ENCODE measurements around the gene HPDL. TPM values are rescaled to one million over a fixed set of nuclear protein-coding genes. Genes with fewer than 3 reads are reported as not detected.

HPDL gene
- total RNA-seq, 2 donors from 2014 or later, result 3.6 to 11.4 TPM

DNA sequence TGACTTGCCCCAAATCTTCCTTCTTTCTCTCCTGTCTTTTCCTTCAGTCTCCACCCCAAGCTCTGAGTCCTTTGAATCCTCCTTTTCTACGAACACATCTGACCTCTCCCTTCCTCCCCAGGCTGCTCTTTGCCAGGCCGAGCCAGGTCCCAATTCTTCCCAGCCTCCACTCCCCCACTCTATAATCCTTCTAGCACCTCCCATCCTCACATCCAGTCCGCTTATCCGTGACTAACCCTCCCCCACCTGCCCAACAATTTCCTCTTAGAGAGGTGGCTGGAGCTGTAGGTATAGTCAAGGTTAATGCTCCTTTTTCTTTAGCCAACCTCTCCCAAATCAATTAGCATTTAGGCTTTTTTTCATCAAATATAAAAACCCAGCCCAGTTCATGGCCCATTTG, 9.5 kb upstream of the HPDL start:
- no peak for DNase-seq
- ATAC-seq, result no peak
- intact Hi-C loops (cut with DNase I, micrococcal nuclease), result no loop called here

GRCh38 chr1:45319761-45320160, 6.9 kb upstream of the HPDL start:
- ATAC-seq, result no peak
- no peak for DNase-seq
- intact Hi-C loops (cut with DNase I, micrococcal nuclease), result no loop called here

DNA sequence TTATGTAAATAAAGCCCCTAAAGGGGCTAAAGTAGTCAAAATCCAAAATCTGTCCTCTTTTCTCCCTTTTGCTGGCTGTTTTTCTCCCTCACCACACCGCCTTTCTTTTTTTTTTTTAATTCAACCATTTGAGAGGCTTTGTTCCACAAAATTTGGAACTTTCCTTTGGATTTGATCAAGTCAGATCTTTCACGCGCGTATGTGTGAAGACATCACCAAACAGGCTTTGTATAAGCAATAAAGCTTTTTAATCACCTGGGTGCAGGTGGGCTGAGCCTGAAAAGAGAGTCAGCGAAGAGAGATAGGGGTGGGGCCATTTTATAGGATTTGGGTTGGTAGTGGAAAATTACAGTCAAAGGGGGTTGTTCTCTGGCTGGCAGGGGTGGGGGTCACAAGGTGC, 5.3 kb upstream of the HPDL start:
- intact Hi-C loops (cut with DNase I, micrococcal nuclease), result no loop called here
- DNase-seq (no peak), ATAC-seq (no peak)

DNA sequence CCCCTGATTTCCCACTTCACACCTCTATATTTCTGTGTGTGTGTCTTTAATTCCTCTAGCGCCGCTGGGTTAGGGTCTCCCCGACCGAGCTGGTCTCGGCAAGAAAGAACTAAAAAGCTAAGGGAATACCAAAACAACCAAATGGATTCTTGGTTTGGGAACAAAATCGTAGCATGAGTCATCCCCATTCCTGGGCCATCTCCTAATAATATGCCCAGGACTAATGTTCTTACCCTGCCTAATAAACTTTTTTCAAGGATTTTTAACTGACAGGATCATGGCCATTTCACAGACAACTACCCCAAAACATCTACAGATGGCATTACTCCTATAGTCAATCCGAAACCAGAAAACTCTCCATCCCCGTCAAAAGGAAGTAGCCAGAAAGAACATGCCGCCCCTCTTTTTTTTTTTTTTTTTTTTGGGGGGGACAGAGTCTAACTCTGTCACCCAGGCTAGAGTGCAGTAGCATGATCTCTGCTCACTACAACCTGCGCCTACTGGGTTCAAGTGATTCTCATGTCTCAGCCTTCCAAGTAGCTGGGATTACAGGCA, 4.1 kb upstream of the HPDL start:
- ATAC-seq (no peak), DNase-seq (no peak)
- intact Hi-C loops (cut with DNase I, micrococcal nuclease), result no loop called here

- DNase-seq (no peak), ATAC-seq (no peak)
- intact Hi-C loops (cut with DNase I, micrococcal nuclease), result no loop called here
These were observed 716 bp upstream of the HPDL start for GRCh38 chr1:45325851-45326506.

DNA sequence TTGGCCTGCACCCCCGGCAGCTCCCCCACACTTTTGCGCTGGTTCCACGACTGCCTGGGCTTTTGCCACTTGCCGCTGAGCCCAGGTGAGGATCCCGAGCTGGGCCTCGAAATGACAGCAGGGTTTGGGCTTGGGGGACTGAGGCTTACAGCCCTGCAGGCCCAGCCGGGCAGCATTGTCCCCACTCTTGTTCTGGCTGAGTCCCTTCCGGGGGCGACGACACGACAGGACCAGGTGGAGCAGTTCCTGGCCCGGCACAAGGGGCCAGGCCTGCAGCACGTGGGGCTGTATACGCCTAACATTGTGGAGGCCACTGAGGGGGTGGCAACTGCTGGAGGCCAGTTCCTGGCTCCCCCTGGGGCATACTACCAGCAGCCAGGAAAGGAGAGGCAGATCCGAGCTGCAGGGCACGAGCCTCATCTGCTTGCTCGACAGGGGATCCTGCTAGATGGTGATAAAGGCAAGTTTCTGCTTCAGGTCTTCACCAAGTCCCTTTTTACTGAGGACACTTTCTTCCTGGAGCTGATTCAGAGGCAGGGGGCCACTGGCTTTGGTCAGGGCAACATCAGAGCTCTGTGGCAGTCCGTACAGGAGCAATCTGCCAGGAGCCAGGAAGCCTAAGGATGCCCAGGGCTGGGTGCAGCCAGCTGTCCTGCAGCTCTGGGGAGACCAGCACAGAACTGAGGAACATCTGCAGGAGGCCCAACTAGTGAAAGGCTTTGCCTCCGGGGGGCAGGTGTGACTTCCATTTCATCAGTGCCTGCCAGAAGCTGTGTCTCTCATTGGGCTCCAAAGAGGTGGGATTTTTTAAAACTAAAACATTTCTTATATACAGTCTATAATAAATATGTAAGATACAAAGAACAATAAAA, 1.2 kb downstream of the HPDL start:
- ATAC-seq, result peak; percentile 26
- DNase-seq, result no peak
- intact Hi-C loops (cut with DNase I, micrococcal nuclease), result no loop called here

DNA sequence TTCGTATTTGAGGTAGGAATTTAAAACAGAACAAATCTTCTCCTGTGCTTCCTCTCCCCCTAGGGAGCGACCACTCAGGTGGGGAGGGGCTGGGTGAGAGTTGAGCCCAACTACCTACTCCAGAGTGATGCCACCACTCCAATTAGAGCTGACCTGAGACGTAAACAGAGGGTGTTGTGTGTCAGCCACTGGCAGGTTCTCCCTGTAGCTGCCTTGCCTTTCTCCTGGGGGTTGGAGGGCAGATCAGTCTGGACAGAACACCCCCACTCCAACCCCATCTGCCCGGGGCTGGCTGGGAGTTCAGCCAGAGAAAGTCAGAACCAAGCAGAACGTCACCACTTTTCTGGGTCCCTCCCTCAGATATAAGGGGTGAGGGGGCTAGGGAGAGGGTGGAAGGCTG, 2.0 kb downstream of the HPDL start:
- DNase-seq (no peak), ATAC-seq (no peak)
- intact Hi-C loops (cut with DNase I, micrococcal nuclease), result no loop called here

DNA sequence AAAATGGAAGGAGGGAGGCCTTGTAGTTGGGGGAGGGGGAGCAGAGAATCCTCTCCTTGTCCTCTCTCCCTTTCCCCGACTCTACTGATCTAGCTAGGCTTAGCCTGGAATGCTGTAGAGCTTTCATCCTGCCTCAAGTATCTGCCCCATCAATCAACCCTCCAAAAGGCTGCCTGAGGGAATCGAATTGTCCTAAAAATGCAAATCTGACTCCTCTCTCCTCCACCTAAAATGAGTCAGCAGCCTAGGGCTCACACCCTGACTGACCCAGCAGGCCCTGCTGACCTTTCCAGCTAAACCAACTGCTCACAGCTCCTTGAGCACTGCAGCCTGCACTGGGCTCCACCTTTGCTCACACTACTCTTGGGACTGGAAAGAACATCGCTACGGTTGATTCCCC, 2.8 kb downstream of the HPDL start:
- intact Hi-C loops (cut with DNase I, micrococcal nuclease), result no loop called here
- DNase-seq, result no peak
- no peak for ATAC-seq

- DNase-seq (no peak), ATAC-seq (no peak)
- intact Hi-C loops (cut with DNase I, micrococcal nuclease), result no loop called here
These were observed 5.0 kb downstream of the HPDL start for GRCh38 chr1:45331436-45332345.

GRCh38 chr1:45332346-45332720, 5.6 kb downstream of the HPDL start:
- ATAC-seq, result no peak
- DNase-seq, result no peak
- intact Hi-C loops (cut with DNase I, micrococcal nuclease), result no loop called here

DNA sequence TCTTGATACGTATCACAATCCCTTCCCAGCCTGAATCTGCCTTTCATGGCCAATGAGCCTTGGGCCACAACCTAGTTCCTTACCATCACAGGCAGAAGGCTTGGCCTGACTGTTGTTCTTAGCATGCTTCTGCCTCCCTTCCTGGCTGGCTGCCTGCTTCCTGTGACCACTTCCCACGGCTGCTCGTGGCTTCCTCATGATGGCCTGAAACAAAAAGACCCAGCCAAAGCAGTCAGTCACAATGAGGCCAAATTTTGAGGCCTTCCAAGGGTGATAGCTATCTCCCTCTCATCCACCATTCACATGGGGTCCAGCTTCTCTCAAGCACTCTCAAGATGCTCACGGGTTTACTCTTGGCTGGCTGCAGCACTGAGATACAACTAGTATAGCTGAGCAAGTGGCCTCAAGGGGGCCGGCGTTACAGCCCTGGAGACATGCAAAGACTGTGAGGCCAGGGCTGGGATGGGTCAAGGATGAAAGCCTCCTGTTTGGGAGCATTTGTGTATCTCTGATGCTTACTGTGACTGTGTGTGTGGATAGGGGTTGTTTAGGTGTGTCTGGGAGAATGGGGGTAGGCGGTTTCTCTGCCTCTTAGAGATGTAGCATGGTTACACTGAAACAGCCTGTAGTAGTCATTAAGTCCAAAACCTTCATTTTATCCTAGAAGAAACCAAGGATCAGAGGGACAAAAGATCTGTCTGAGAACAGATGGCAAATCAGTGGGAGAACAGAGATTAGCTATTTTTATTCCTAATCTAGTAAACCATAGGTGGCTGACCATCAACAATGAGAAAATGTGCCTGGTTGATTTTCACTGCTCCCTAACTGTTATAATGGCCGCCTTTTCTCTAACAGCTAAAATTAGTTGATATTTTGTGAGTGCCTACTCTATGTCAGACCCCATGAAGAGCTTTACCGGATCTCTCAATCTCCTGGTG, 7.9 kb downstream of the HPDL start:
- intact Hi-C loops (cut with DNase I, micrococcal nuclease), result no loop called here
- ATAC-seq (no peak), DNase-seq (peak in 1 of 2 donors; percentile 42)

GRCh38 chr1:45335855-45336324, 9.2 kb downstream of the HPDL start:
- ATAC-seq (peak; percentile 69), DNase-seq (no peak)
- intact Hi-C loops (cut with DNase I, micrococcal nuclease), result no loop called here

GRCh38 chr1:45337630-45338325, 11.1 kb downstream of the HPDL start:
- DNase-seq (peak in 1 of 2 donors; percentile 19), ATAC-seq (no peak)
- intact Hi-C loops (cut with DNase I, micrococcal nuclease), result no loop called here

DNA sequence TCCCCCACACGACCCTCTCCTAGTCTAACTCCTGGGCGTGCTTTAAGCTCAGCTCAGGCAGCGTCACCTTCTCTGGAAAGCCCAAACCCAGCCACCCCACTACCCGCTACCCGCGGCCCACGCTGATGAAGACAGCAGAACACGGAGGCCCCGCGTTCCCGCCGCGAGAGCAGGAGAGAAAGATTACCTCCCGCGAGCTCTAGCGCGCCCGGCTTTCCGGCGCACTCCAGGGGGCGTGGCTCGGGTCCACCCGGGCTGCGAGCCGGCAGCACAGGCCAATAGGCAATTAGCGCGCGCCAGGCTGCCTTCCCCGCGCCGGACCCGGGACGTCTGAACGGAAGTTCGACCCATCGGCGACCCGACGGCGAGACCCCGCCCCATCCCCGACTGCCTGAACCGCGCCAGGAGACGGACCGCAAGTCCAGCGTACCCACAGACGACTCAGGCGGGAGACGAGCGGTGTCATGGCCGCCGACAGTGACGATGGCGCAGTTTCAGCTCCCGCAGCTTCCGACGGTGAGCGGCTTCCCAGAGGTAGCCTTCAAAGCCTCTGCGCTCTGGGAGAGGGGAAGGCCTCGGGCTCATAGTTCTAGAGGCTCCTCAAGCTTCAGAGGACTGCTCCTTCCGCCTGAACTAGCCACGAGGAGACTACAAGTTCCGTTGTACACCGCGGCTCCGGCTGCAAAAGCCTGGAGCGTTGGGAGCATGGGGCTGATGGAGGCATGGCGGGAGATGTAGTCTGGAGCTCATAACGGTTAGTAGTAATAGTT, 13.3 kb downstream of the HPDL start, which contains the start of the genes MUTYH and TOE1:
Gene MUTYH, minus strand, starts transcription at position 652 of the 770 bp plus-strand sequence. CDS start 5,935 bp downstream, outside the sequence.
Gene TOE1, plus strand, starts transcription at position 382 of the 770 bp plus-strand sequence. Its CDS starts 83 bp downstream, at position 465.
- DNase-seq (peak; percentile 93 to 96), ATAC-seq (peak; percentile 77)
- intact Hi-C loops (cut with DNase I, micrococcal nuclease), result loop anchor here in 1 of 2 donors (10.0 kb wide), 1 partner anchor 155 kb away; the partner anchor contains the start of gene TESK2

GRCh38 chr1:45340816-45341466, 14.2 kb downstream of the HPDL start:
- intact Hi-C loops (cut with DNase I, micrococcal nuclease), result loop anchor here in 1 of 2 donors (10.0 kb wide), 1 partner anchor 154 kb away; the partner anchor contains the start of gene TESK2
- DNase-seq (no peak), ATAC-seq (no peak)

DNA sequence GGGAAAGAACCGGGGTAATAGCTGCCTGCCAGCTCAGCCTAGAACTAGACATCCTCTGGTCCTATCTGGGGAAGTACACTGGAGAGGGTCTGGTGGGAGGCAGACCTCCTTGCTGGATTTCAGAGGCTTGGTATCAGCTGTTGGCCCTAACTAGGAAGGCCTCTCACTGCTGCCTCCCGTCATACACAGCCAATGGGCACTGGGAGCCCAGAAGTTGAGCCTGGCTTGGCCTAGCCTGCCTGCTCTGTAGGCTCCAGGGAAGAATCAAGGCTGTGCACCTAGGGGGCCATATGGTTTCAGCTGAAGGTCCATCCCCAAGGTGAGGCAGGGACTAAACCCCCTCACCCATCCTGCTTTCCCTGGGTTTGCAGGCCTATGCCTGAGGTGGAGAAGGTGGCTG, 17.8 kb downstream of the HPDL start:
- DNase-seq (no peak), ATAC-seq (no peak)
- intact Hi-C loops (cut with DNase I, micrococcal nuclease), result loop anchor here in 1 of 2 donors (10.0 kb wide), 1 partner anchor 150 kb away; the partner anchor contains the start of gene TESK2
